DND-41 (cell line): Measurements from ENCODE around the gene STIMATE.

ENCODE experiments used
- EZH2 ChIP-seq: IDR thresholded peaks from 3 replicates; pipeline ENCODE4 v1.6.1; 2012; ENCODE audit warnings: borderline replicate concordance, low read depth, mild to moderate bottlenecking, moderate library complexity, low read length, inconsistent platforms; ENCODE audit not compliant: severe bottlenecking
- TF ChIP-seq, protein P1 (sequence below): IDR thresholded peaks from 2 replicates; pipeline ENCODE4 v1.5.1; 2012; ENCODE audit warnings: borderline replicate concordance, low read length, moderate library complexity, mild to moderate bottlenecking; ENCODE audit not compliant: poor library complexity, severe bottlenecking; ENCODE audit errors: extremely low read depth

- TF ChIP-seq, protein P1, sequence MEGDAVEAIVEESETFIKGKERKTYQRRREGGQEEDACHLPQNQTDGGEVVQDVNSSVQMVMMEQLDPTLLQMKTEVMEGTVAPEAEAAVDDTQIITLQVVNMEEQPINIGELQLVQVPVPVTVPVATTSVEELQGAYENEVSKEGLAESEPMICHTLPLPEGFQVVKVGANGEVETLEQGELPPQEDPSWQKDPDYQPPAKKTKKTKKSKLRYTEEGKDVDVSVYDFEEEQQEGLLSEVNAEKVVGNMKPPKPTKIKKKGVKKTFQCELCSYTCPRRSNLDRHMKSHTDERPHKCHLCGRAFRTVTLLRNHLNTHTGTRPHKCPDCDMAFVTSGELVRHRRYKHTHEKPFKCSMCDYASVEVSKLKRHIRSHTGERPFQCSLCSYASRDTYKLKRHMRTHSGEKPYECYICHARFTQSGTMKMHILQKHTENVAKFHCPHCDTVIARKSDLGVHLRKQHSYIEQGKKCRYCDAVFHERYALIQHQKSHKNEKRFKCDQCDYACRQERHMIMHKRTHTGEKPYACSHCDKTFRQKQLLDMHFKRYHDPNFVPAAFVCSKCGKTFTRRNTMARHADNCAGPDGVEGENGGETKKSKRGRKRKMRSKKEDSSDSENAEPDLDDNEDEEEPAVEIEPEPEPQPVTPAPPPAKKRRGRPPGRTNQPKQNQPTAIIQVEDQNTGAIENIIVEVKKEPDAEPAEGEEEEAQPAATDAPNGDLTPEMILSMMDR = no peak
- TF ChIP-seq EZH2 = no peak
These were observed 5.7 kb downstream of the STIMATE start for GRCh38 chr3:52891615-52892081.
